Panc1 (cell line): ENCODE results near the gene LHPP. TPM values are rescaled to one million over a fixed set of nuclear protein-coding genes. Genes with fewer than 3 reads are reported as not detected.

Experiments used
- ATAC-seq: fragments of 200-7000 bp; cut with Tn5 transposase; 2 replicates; pipeline ENCODE4 v1.9.1; 2020; ENCODE audit warnings: mild to moderate bottlenecking, moderate library complexity
- BruUV-seq: library from RNA; stranded (reverse); fragments of 400-500 nt; replicated peaks from 2 replicates; lab custom pipeline; 2021; lab: Mats Ljungman, UMichigan
- CTCF ChIA-PET: fragments of 300-600 bp; sonication (Branson Sonifier 250); formaldehyde crosslinking; loops from one replicate; lab custom pipeline; 2022; ENCODE audit warnings: antibody characterized with exemption; lab: Charles Lee
- POLR2A ChIA-PET: fragments of 300-600 bp; sonication (Branson Sonifier 250); formaldehyde crosslinking; loops from one replicate; lab custom pipeline; 2022; ENCODE audit warnings: antibody characterized with exemption; lab: Charles Lee
- DNase-seq: peaks from one replicate; pipeline ENCODE4 v3.0.0-alpha.2; 2010; ENCODE audit warnings: low read depth, low spot score
- H3K27ac ChIP-seq: 2 replicates; pipeline ENCODE4 v1.5.1; 2011; ENCODE audit warnings: mild to moderate bottlenecking, low read length, inconsistent platforms
- H3K27me3 ChIP-seq: fragments of 200-500 bp; sonication (Bioruptor generic); 2 replicates; pipeline ENCODE4 v1.6.0; 2014; ENCODE audit warnings: low read length, inconsistent platforms; ENCODE audit not compliant: control insufficient read depth, insufficient read depth
- H3K36me3 ChIP-seq: fragments of 200-500 bp; sonication (Bioruptor generic); 2 replicates; pipeline ENCODE4 v1.5.1; 2014; ENCODE audit warnings: inconsistent platforms, mild to moderate bottlenecking, low read length, moderate library complexity; ENCODE audit not compliant: control insufficient read depth, insufficient read depth
- H3K4me1 ChIP-seq: 2 replicates; pipeline ENCODE4 v1.5.1; 2011; ENCODE audit warnings: inconsistent platforms, mild to moderate bottlenecking, low read length, moderate library complexity; ENCODE audit not compliant: control insufficient read depth, insufficient read depth
- H3K4me3 ChIP-seq, 2 experiments: 2 replicates each; pipeline ENCODE4 v1.5.1; 2011 to 2012; ENCODE audit warnings: low read depth in 2 of 2, low read length in 2 of 2, mild to moderate bottlenecking in 2 of 2, inconsistent platforms in 1 of 2, moderate library complexity in 1 of 2
- H3K9me3 ChIP-seq: fragments of 200-500 bp; sonication (Bioruptor generic); 2 replicates; pipeline ENCODE4 v1.5.1; 2014; ENCODE audit warnings: low read depth, mild to moderate bottlenecking, inconsistent platforms, low read length, moderate library complexity; ENCODE audit not compliant: control insufficient read depth, insufficient read depth
- CTCF ChIP-seq: fragments of 450-650 bp; IDR thresholded peaks from 2 replicates; pipeline ENCODE4 v1.5.1; 2017; ENCODE audit warnings: mild to moderate bottlenecking
- POLR2AphosphoS5 ChIP-seq: IDR thresholded peaks from 2 replicates; pipeline ENCODE4 v1.6.1; 2012; ENCODE audit warnings: mild to moderate bottlenecking, low read depth, low read length, moderate library complexity
- REST ChIP-seq, 2 experiments: IDR thresholded peaks; 2 replicates each; pipeline ENCODE4 v1.6.1; 2011 to 2012; ENCODE audit warnings: low read depth in 2 of 2, control low read depth in 1 of 2, low read length in 1 of 2, mild to moderate bottlenecking in 1 of 2, moderate library complexity in 1 of 2; ENCODE audit not compliant: insufficient read depth in 1 of 2
- SIN3A ChIP-seq: IDR thresholded peaks from 2 replicates; pipeline ENCODE4 v1.6.1; 2012; ENCODE audit warnings: low read depth, mild to moderate bottlenecking, low read length, moderate library complexity, borderline replicate concordance; ENCODE audit not compliant: insufficient read depth
- TCF7L2 ChIP-seq: IDR thresholded peaks from 2 replicates; pipeline ENCODE4 v1.6.1; 2011; ENCODE audit warnings: mild to moderate bottlenecking, low read depth, low read length, inconsistent platforms
- in situ Hi-C: cut with HindIII; loops from 2 replicates; pipeline ENCODE4 v1.10.0; 2016; ENCODE audit warnings: low sequenced_read_pairs, low pct_unique_long_range_greater_than_20kb
- intact Hi-C: fragments of 100-400 bp; cut with micrococcal nuclease; formaldehyde crosslinking; loops from one replicate; pipeline ENCODE4 v1.10.0; 2022; ENCODE audit not compliant: unreplicated experiment
- total RNA-seq: library from RNA; stranded (reverse); gene quantifications from one replicate; pipeline ENCODE4 v1.2.1, GENCODE V29; 2021; ENCODE audit not compliant: unreplicated experiment

Gene LHPP
- total RNA-seq, 1 experiment from 2014 or later, result 15.0 TPM

GRCh38 chr10:124480860-124481259 is 19.2 kb downstream of the LHPP start:
- ChIA-PET POLR2A (no interaction called here), CTCF (no interaction called here)
- no peak overlapping the region for H3K27ac ChIP-seq
- in situ Hi-C loops (no loop called here), intact Hi-C loops (no loop called here)
- no peak for DNase-seq
- ATAC-seq, result no peak
- no peaks in the 10 kb centered on the region for H3K36me3 ChIP-seq
- BruUV-seq, result TSS peak; percentile 17
- H3K9me3 ChIP-seq, result no peaks in the 10 kb centered on the region
- H3K4me3 ChIP-seq, result no peak overlapping the region
- H3K4me1 ChIP-seq, result peaks cover 3% of the 10 kb centered on the region; the same call in 1 of the 2 replicates
- no peak for TF ChIP-seq SIN3A
- TF ChIP-seq TCF7L2, result no peak
- TF ChIP-seq CTCF, result no peak
- TF ChIP-seq POLR2AphosphoS5, result no peak
- no peak for TF ChIP-seq REST (IDR thresholded peaks at IDR 0.05; ENCODE audit: insufficient read depth in 1 of 2, low read depth in 2 of 2, low read length in 1 of 2)
- H3K27me3 ChIP-seq, result no peaks in the 10 kb centered on the region

GRCh38 chr10:124481717-124482116 is 20.1 kb downstream of the LHPP start:
- in situ Hi-C loops, result no loop called here
- ChIA-PET POLR2A (interaction anchor here (0.7 kb wide), 2 partner anchors 9 to 17 kb away, joined by 3 to 22 read pairs; no protein-coding TSS in a partner anchor), CTCF (no interaction called here)
- no peak overlapping the region for H3K27ac ChIP-seq
- H3K36me3 ChIP-seq, result no peaks in the 10 kb centered on the region
- BruUV-seq, result no TSS peak
- H3K27me3 ChIP-seq, result no peaks in the 10 kb centered on the region
- TF ChIP-seq CTCF (no peak), TCF7L2 (no peak), POLR2AphosphoS5 (no peak), SIN3A (no peak), REST (IDR thresholded peaks at IDR 0.05; ENCODE audit: insufficient read depth in 1 of 2, low read depth in 2 of 2, low read length in 1 of 2) (no peak)
- DNase-seq (no peak), ATAC-seq (no peak)
- intact Hi-C loops, result no loop called here
- H3K4me1 ChIP-seq, result peaks cover 3% of the 10 kb centered on the region; the same call in 1 of the 2 replicates
- no peaks in the 10 kb centered on the region for H3K9me3 ChIP-seq
- no peak overlapping the region for H3K4me3 ChIP-seq
